ENCODE measurements around the gene DGKQ. TPM values are rescaled to one million over a fixed set of nuclear protein-coding genes. Genes with fewer than 3 reads are reported as not detected.

DGKQ gene
- total and polyA plus RNA-seq, 9 of the 15 experiments (the other 6 are each of a cell fraction or from before 2014, with no cell fraction given): 0.17 to 22.0 (median 5.6) TPM

DNA sequence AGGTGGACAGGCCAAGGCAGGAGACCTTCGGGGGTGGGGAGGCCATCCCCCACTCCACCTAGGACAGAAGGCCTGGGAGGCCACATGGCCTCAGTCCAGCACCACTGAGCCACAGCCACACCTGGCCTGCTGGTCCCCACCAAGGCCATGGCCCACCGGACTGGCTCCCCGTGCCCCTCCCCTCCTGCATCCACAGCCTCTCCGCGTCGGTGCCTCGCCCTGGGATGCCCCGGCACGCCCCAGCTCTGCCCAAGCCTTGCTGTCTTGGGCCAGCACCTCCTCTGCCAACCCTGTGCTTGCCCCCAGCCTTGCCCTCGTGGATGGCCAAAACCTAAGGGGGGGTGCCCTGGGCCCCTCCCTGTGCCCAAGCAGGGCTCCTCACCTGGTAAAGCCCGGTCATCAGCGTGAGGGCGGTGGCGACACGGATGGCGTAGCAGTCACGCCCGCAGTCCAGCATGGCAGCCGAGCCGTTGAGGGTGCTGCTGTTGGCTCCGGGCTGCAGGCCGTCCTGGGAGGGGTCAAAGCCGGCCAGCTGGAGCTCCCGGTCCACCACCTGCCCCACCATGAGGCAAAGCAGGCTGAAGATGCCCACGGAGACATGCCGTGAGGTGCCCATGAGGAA lies 17.5 kb upstream of the DGKQ start:
- ATAC-seq (no peak), DNase-seq (ENCODE audit: extremely low read depth in 1 of 4, low spot score in 3 of 4) (no peak), FAIRE-seq (no peak)
- CTCF ChIA-PET (ENCODE audit: low intra/inter-chr PET ratio): no interaction called here
- Histone ChIP-seq H2AFZ (ENCODE audit: low read depth, low read length) (no peak overlapping the region), H3K27ac (ENCODE audit: extremely low read depth, low read depth, low read length) (no peak overlapping the region), H3K79me2 (ENCODE audit: control insufficient read depth, insufficient read depth, low read length) (peaks cover 30% of the 10 kb centered on the region), H3K4me1 (replicated peaks in 1 of 2; ENCODE audit: control insufficient read depth in 2 of 2, insufficient read depth in 2 of 2, low read length in 2 of 2) (peaks cover 36 to 91% of the 10 kb centered on the region in 2 experiments), H3K4me2 (ENCODE audit: insufficient read depth, low read length) (no peak overlapping the region), H3K27me3 (ENCODE audit: control insufficient read depth in 2 of 2, insufficient read depth in 2 of 2, low read length in 2 of 2) (no peaks in the 10 kb centered on the region), H4K20me1 (replicated peaks; ENCODE audit: control insufficient read depth, insufficient read depth, low read length) (no peaks in the 10 kb centered on the region), H3K9ac (ENCODE audit: insufficient read depth in 1 of 2, low read depth in 2 of 2, low read length in 2 of 2) (0 out of 4 replicates have a peak overlapping the region, but pooled peaks of 1 of the 2 experiments have one; percentile 1), H3K36me3 (ENCODE audit: control insufficient read depth, insufficient read depth, low read length) (peaks cover 22% of the 10 kb centered on the region; the same call in 1 of the 3 replicates), H3K4me3 (no peak overlapping the region), H3K9me3 (replicated peaks; ENCODE audit: control insufficient read depth, insufficient read depth, low read depth, low read length) (no peaks in the 10 kb centered on the region; the same call in 1 of the 2 replicates), H3K9me1 (ENCODE audit: control insufficient read depth, insufficient read depth, low read length) (no peaks in the 10 kb centered on the region)
- no TSS peak for BruUV-seq (replicated peaks)
- WGBS (ENCODE audit: insufficient coverage, low coverage, missing lambda C conversion rate): 96% methylated on average over 17 of the region's 26 CpGs
- POLR2A ChIA-PET: interaction anchor here (0.9 kb wide), 1 partner anchor 110 kb away, joined by 5 read pairs; no protein-coding TSS in a partner anchor
- no peak for TF ChIP-seq NCOA6 (IDR thresholded peaks at IDR 0.05)
- TF ChIP-seq POLR2G (IDR thresholded peaks at IDR 0.05; ENCODE audit: low read depth, low read length): 0 out of 2 replicates have a peak, but pooled peaks have one; percentile 17
- no peak for TF ChIP-seq ZZZ3 (IDR thresholded peaks at IDR 0.05)
- no peak for TF ChIP-seq MYBL2 (IDR thresholded peaks at IDR 0.05; ENCODE audit: low read depth)
- no peak for TF ChIP-seq MYBL2 (CRISPR knock-in tag; IDR thresholded peaks at IDR 0.05; ENCODE audit: borderline replicate concordance)
- TF ChIP-seq, protein P1, sequence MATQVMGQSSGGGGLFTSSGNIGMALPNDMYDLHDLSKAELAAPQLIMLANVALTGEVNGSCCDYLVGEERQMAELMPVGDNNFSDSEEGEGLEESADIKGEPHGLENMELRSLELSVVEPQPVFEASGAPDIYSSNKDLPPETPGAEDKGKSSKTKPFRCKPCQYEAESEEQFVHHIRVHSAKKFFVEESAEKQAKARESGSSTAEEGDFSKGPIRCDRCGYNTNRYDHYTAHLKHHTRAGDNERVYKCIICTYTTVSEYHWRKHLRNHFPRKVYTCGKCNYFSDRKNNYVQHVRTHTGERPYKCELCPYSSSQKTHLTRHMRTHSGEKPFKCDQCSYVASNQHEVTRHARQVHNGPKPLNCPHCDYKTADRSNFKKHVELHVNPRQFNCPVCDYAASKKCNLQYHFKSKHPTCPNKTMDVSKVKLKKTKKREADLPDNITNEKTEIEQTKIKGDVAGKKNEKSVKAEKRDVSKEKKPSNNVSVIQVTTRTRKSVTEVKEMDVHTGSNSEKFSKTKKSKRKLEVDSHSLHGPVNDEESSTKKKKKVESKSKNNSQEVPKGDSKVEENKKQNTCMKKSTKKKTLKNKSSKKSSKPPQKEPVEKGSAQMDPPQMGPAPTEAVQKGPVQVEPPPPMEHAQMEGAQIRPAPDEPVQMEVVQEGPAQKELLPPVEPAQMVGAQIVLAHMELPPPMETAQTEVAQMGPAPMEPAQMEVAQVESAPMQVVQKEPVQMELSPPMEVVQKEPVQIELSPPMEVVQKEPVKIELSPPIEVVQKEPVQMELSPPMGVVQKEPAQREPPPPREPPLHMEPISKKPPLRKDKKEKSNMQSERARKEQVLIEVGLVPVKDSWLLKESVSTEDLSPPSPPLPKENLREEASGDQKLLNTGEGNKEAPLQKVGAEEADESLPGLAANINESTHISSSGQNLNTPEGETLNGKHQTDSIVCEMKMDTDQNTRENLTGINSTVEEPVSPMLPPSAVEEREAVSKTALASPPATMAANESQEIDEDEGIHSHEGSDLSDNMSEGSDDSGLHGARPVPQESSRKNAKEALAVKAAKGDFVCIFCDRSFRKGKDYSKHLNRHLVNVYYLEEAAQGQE (IDR thresholded peaks at IDR 0.05; ENCODE audit: borderline replicate concordance): no peak
- TF ChIP-seq, protein P1 (CRISPR knock-in tag; IDR thresholded peaks at IDR 0.05; ENCODE audit: low read depth): no peak
- no peak for TF ChIP-seq NBN (IDR thresholded peaks at IDR 0.05; ENCODE audit: low read depth)
- no peak for TF ChIP-seq RCOR1 (IDR thresholded peaks at IDR 0.05; ENCODE audit: borderline replicate concordance in 1 of 2, low read depth in 2 of 2, low read length in 2 of 2)
- no peak for TF ChIP-seq RAD21 (CRISPR knock-in tag; conservative IDR thresholded peaks at IDR 0.05 in 1 of 2, IDR thresholded peaks at IDR 0.05 in 1 of 2)
- TF ChIP-seq FIP1L1 (IDR thresholded peaks at IDR 0.05; ENCODE audit: low read depth, low read length, poor library complexity, severe bottlenecking): peak; percentile 14
- no peak for TF ChIP-seq CBX5 (IDR thresholded peaks at IDR 0.05; ENCODE audit: borderline replicate concordance, low read depth)
- intact Hi-C loops (cut with micrococcal nuclease) (loop anchor here (10.0 kb wide), 1 partner anchor 54 kb away; no protein-coding TSS in a partner anchor), in situ Hi-C loops (cut with MboI) (no loop called here)
